NCI-H1930 (cell line): ENCODE data around the gene VCAN.

Experiments
- DNase-seq, 2 experiments: peaks; one replicate each; lab custom pipeline; 2025; lab: John Stamatoyannopoulos, UW

VCAN gene

DNA sequence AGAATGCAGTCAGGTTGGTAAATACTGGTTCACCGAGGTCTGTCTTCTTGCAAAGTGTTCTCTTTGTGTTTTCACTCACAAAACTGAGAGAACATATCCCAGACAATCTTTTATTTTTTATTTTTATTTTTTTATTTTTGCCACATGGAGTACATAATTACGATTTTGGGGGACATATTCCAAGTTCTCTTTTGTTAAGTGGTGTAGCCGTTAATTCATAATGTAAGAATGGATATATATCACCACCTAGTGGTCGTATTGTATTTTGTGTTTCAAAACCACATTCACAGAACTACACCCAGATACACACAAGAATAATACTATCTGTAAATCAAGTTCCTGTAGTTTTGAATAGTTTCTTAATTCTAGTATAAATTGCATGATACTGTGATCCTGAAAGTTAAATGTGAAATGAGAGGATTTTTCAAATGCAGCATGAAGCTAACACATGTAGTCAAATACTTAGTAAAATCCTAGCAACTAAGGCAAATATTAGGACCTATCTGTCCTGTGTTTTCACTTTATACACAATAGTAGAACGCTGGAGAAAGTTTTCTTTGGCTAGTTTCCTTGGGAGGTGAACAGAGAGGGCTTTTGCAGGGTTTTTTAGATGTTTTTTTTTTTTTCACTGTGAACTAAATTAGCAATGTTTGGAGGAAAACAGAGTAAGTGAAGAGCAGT lies 92.7 kb downstream of the VCAN start:
- DNase-seq, result peak in 1 of 2 experiments; percentile 2

DNA sequence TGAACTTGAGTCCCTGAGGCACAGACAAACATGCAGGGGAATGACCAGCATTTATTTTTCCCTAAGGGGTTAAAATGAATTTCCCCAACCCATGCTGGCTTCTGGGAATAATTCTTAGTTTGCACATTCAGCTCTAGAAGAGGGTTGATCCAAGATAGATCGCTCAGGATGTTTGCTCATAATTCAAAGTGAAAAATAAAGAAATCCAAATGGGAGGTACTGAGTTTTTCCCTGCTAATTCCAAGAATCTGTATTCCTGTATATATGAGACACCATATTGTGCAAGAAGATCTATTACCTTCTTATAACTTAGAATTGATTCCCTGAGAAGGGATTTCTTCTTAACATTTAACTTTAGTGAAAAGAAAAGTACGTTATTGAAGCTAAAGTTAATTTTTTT lies 96.2 kb downstream of the VCAN start:
- DNase-seq, result no peak

DNA sequence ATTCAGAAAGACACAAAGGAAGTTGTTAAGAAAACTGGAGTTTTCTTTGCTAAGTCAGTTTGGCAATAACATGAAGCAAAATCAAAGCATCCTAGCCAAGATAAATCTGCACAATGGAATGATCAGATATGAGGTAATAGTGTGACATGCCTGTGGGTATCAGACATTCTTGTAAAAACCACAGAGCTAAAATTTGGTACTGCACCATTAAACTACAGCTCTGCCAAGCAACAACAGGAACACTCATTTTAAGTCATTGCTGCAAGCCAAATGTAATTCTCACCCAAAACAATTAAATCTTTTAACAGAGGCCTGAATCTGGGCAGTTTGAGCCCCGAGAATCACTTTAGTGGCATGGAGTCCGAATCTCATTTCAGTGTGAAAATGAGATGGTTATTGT lies 96.6 kb downstream of the VCAN start:
- DNase-seq, result no peak

- DNase-seq, result no peak
These were observed 99.4 kb downstream of the VCAN start for GRCh38 chr5:83570916-83571315.

DNA sequence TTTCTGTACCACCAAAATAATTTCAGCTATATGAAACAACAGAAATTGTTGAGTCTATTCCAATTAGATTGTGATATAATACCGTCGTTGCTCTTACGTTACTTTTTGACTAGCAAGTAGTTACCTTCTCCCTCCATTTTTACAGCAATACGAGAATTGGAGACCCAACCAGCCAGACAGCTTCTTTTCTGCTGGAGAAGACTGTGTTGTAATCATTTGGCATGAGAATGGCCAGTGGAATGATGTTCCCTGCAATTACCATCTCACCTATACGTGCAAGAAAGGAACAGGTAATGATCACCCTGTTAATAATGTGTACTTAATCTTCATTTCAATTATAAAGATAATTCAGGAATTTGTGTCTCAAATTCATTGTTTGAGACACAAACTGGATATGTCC lies 100.7 kb downstream of the VCAN start:
- no peak for DNase-seq

DNA sequence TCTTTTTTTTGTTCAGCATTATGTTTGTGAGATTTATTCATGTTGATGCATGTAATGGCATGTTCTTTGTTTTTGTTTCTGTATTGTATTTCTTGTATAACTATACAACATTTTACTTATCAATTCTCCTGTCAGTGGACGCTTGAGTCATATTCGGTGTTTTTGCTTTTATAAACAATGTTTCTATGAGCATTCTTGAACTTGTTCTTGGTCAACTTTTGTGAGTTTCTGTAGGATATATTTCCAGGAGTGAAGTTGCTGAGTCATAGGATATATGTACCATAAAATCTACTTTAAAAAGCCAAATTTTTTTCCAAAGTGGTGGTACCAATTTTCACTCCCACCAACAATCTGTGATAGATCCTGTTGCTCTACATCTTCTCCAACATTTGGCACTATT lies 104.8 kb downstream of the VCAN start:
- DNase-seq, result no peak

- DNase-seq, result no peak
These were observed 105.6 kb downstream of the VCAN start for GRCh38 chr5:83577036-83577636.

DNA sequence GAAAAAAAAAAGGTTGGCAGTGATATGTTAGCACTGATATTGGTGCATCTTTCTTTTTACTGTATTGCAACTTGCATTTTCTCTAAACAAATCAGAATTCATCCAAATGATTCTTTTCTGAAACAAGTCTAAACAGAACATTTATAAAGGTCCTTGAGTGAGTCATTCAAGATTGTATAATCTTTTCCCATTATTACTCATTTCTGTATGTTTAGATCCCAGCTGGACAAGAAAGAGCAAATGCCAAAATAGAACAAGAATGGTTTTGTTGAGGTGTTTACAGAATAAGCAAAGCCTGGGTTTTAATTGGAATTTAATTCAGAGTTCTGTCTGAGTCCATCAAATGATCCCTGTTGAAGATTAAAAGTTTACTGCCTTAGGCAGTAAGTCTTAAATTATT lies 112.3 kb downstream of the VCAN start:
- no peak for DNase-seq

DNA sequence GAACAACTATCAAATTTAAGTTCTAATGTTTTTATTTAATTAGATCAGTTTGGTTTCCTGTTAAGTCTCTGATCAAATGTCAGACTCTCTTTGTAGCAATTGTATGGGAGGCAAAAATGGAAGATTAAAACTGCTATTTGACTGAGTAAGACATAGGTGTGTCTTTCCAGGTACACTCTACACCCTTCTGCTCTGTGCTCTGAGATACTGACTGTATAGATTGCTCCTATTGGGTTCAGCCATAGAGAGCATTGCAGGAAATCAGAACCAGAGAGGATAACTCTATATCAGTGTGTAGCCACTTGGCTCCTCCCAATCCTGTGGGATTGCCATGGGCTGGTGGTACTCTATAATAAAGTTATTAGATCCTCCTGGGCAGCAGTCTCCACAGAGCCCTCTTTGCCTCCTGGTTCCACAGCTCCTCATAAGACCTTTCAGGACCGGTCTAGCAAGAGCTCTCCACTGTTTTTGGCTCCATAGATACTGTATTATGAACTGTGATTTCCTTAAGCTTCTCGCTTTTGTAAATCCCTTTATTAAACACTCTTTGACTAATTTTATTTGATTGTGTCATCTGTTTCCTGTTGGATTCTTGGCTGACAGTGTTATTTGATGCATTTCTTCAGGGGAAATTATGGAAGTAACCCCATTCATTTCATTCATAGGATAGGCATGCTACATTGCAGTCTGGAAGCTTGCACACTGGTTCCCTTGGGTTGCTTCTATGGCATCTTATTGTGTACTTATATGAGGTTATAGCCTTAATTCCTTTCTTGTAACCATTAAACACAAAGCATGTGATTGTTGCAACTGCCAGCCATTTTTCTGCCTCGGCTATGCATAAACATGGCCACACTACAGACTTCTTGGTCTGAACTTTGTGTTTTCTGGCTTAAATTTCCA lies 115.6 kb downstream of the VCAN start:
- DNase-seq, result no peak

- DNase-seq, result peak in 1 of 2 experiments; percentile 6
These were observed 118.2 kb downstream of the VCAN start for GRCh38 chr5:83589786-83590185.

GRCh38 chr5:83590966-83591365 lies 119.4 kb downstream of the VCAN start:
- DNase-seq, result no peak

- DNase-seq, result no peak
These were observed 123.7 kb downstream of the VCAN start for GRCh38 chr5:83595217-83595616.

- DNase-seq, result no peak
These were observed 136.6 kb downstream of the VCAN start for GRCh38 chr5:83608122-83608521.

DNA sequence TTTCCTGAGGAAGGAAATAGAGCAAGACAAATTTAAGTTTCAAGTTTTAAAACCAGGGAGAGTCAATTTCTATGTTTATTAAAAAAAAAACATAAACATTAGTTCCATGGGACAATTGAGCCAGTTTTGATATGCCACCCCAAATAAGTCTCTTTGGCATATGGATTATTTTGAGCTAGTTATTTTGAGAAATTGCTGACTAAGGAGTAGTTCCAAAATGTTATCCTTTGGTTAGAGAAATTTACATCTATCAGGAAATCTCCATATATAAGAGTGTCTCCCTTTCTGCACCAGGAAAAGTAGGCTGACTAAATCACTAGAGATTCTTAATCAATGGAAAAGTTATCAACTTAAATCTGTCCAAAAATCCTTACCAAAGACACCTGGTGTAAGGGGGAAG lies 143.3 kb downstream of the VCAN start:
- no peak for DNase-seq

DNA sequence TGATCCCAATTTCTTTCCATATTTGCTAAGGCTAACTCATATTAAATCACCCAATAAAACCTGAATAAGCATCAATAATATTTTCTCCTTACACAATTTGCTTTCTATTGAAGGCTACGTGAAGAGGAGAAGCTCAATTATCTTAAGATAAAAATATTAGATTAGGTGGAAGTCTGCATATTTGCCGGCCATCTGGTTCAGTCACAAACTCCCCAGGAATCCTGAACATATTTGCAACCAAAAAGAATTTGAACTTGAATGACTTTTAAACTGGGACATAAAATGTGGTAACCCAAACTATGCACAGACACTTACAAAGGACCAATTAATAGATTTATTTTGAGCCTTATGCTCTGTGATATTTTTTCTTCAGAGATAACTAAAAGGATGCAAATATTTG lies 156.8 kb downstream of the VCAN start:
- no peak for DNase-seq
